ENCODE results near the gene ASB13.

Gene ASB13

DNA sequence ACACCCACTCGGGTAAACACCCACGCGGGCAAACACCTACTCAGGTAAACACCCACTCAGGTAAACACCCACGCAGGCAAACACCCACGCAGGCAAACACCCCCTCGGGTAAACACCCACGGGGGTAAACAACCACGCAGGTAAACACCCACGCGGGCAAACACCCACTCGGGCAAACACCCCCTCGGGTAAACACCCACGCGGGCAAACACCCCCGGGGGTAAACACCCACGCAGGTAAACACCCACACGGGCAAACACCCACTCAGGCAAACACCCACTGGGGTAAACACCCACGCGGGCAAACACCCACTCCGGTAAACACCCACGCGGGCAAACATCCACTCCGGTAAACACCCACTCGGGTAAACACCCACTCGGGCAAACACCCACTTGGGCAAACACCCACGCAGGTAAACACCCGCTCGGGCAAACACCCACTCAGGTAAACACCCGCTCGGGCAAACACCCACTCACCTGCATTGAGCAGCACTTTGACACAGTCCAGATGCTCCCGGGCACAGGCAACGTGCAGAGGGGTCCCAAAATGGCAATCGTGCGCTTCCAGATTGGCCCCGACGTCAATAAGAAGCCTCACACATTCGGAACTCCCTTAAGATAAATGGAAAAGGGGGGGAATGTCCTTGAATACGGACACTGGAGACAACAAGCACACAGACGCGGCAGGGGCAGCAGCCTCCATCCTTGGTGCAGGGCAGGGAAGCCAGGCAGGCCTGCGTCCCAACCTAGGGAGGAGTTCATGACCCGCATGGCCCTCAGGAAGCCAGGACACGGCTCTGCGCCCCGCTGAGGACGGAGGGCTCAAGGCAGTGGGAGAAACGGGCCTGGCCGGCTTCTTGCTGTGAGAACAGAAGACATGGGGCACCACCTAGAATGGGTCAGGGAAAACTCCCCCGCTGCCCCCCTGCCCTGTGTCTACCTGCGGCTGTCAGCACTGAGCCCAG lies 17.6 kb downstream of the ASB13 start:
- no peak for DNase-seq (ENCODE audit: low read depth, low spot score)
- no peak overlapping the region for H3K27ac ChIP-seq

DNA sequence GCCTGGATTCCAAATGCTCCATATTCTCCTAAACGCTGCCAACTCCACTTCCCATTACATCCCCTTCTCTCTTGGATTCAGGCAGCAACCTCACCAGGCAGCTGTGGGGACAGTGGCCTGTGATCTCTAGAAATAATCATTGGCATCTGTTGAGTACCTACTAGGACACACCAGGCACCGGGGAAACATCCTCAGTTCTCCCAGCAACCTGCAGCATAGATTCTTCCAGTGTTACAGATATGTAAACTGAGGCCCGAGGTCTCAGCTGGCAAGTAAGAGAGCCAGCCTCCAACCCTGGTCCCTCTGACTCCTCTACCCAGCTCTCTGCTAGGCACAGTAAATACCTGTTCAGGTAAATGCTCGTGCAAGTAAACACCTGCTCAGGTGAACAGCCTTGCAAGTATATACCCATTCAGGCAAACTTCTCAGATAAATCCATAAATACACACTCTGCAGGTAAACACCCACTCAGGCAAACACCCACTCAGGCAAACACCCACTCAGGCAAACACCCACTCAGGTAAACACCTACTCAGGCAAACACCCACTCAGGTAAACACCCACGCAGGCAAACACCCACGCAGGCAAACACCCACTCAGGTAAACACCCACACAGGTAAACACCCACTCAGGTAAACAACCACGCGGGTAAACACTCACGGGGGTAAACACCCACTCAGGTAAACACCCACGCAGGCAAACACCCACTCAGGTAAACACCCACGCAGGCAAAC lies 18.7 kb downstream of the ASB13 start:
- H3K27ac ChIP-seq: no peak overlapping the region
- no peak for DNase-seq (ENCODE audit: low read depth, low spot score)

DNA sequence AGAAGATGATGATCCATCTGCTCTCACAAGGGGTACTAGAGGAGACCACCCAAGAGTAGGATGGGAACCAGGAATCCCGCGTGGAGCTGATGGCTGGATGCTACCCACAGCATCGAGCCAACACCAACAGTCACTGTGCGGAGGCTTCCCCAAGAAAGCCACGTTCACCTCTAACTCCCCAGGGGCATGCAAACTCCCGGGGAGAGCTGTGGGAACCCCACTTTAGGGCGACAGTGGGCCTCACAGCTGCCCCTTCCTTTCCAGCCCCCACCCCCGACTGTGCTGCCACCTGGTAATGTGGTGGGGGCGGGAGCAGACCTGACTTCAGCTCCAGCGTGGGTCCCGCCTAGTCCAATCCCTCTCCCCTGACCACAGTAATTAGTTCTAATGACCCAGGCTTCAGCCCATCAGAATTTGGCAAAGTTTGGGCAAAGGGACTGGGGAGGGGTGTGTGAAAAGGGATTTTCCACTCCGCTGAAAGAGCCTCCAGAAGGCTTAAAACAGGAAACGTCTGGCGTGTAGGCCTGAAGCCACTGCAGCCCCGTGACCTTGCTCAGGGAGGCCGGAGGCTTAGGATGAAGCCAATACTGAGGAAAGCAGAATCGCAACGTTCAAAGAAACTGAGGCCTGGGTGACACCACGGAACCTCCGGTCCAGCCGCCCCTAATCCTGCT lies 20.3 kb downstream of the ASB13 start:
- DNase-seq (ENCODE audit: low read depth, low spot score): no peak
- no peak overlapping the region for H3K27ac ChIP-seq

DNA sequence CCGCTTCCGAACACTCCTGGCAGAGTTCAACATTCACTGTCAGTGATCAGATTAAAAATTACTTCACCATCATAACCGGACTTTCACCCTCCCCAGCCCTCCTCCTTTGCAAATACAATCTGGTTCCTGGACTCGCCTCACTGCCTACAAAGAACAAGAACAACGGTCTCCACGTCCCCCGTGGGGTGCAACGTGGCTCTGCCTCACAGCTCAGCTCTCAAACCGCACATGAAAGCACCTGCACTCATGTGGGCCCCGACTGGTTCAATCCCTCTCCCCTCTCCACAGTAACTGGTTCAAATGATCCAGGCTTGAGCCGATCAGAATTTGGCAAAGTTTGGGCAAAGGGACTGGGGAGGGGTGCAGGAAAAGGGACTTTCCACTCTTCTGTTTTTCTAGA lies 21.0 kb downstream of the ASB13 start:
- H3K27ac ChIP-seq: no peak overlapping the region
- DNase-seq (ENCODE audit: low read depth, low spot score): no peak

DNA sequence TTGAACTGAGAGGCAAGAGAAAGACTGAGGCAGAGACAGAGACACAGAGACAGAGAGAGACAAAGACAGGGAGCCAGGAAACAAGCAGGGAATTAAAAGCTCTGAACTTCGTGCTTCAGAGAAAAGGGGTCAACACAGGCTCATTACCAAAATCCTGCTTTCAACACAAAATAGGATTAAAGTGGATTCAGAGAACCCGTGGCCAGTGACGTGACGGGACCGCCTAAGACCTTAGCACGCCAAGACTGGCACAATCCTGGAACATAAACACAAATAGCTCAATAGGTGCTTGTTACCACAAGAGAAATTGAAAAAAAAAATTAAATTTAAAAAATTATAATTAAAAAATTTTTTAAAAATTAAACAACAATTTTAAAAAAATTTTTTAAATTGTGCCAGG lies 21.5 kb downstream of the ASB13 start:
- H3K27ac ChIP-seq: no peak overlapping the region
- no peak for DNase-seq (ENCODE audit: low read depth, low spot score)

DNA sequence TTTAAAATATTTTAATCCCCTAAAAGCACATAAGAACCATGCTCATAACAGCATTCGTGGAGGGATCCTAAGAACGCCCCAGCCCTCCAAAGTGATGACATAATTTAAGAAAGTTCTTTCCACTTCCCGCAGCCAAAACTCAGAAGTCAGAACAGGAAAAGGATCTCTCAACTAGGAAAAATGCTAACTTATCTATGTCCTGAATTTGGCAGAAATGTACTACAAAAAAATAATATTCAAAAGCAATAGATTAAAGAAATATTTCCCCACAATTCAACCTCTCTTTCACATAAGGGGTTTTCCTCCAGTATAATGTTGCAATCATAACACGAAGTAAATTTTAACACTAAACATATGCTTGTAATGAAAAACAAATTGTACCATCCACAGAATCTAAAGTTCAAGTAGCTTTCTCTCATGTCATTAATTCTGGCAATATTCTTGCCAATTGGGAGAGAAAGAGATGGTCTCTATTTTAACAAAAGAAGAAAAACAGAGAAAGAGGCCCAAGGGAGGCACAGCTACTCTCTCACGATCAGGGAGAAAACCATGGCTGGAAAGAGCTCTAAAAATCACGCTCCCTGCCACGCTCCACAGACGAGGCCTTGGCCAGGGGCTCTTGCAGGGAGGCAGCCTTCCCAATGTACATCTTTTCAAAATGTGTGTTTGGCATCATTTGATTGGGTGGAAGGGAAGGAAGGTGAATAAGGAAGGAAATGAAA lies 22.9 kb downstream of the ASB13 start:
- no peak overlapping the region for H3K27ac ChIP-seq
- no peak for DNase-seq (ENCODE audit: low read depth, low spot score)

DNA sequence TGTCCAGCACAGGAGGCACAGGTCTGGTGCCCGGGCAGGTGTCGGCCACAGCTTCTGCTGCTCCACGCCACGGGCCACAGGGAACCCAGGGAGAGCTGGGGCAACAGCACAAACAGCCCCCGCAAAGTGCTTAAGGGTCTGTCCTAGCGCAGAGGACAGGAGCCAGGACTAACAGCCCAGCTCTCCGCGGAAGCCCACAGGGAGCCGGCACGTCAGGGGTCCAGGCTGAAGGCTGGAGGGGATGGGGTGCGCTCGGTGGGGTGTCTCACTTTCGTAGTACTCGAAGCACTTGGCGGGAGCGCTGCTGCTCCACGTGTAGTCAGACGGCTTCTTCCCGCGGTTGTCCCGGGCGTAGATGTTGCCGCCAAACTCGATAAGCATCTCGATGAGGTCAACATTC lies 24.9 kb downstream of the ASB13 start:
- H3K27ac ChIP-seq: no peak overlapping the region
- DNase-seq (ENCODE audit: low read depth, low spot score): no peak

DNA sequence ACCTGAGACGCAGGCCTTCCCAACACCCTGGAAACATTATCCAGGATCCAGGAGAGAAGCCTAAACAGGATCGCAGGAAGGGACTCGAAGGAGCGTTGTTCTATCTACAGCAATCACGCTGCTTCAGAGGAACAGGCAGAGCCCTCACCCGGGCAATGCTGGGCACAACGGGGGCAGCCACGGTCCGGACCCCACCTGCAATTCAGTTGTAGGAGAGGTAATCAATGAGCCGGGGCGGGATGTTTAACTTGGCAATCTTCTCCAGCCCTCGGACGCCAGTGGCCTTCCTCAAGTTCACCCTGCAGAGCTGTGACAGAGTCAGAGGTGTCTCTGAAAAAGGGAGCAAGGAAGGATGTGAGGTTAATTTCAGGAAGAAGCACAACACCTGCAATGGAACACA lies 25.9 kb downstream of the ASB13 start:
- DNase-seq (ENCODE audit: low read depth, low spot score): no peak
- no peak overlapping the region for H3K27ac ChIP-seq

DNA sequence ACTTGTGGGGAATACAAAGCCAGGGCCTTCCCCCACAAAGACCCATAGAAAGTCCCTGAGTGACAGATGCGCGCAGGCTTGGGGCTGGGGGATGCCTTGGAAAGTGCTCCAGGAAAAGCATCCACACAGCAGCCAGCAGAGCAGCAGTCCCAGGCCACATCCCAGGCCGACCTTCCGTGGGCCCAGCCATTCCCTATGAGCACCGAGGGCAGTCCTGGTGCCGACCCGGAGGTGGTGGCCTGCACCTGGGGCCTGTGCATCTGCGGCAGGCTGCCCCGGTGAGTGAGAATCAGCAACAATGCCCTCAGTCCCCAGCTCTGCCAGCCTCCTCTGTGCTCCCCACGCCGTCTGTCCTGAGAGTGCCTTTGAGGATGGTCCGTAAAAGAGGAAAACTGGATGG lies 26.4 kb downstream of the ASB13 start:
- no peak overlapping the region for H3K27ac ChIP-seq
- DNase-seq (ENCODE audit: low read depth, low spot score): no peak

DNA sequence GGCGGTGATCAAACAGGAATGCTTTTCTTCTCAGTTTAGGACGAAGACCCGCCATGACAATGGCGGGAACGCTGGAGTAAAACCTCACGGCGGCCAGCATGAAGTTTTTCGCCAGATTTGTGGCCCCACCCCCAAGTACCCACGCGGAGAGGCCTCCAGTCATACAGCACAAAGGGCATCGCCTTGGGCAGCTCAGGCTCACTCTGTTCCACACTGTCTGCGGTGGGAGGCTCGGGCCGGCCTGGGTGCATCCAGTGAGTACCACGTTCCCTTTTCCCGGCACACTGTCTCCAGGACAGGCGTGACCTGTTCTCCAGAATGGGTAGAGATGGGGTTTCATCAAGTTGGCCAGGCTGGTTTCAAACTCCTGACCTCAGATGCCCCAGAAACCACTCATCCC lies 27.3 kb downstream of the ASB13 start:
- no peak for DNase-seq (ENCODE audit: low read depth, low spot score)
- H3K27ac ChIP-seq: no peak overlapping the region

DNA sequence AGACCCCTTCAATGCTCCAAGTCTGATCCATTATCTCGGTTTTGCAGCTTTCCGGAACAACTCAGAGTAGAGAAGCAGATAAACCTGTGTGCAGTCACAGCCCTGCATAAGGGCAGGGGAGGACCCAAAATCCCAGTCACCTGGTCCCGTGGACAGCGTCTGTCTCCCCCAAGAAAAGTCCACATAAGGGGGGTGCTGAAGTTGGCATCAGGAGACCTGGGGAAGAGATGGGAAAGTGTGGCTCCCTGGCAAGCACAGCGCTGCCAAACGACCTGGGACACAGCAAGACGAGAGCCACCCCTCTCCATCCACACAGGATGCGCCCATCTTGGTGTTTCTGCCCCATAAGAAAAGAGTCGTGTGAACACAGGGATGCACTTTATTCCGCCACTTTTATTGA lies 27.9 kb downstream of the ASB13 start:
- no peak overlapping the region for H3K27ac ChIP-seq
- no peak for DNase-seq (ENCODE audit: low read depth, low spot score)

DNA sequence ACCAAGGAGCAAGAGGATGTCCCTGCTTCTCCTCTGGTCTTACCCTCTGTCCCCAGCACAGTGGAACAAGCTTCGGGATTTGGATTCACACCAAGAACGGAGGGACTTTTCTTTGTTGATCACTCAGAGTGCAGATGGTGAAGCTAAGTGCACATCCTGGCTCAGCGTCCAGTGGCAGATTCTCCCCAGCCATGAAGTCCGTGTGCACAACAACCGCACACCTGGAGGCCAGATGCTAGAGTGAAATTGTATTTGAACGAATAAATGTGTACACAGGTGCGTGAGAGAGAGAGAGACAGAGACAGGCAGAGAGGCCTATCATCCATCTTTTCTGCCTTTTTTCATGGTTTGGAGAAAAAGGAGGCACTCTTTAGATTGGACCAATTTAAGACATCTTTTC lies 31.5 kb downstream of the ASB13 start:
- no peak for DNase-seq (ENCODE audit: low read depth, low spot score)
- no peak overlapping the region for H3K27ac ChIP-seq

DNA sequence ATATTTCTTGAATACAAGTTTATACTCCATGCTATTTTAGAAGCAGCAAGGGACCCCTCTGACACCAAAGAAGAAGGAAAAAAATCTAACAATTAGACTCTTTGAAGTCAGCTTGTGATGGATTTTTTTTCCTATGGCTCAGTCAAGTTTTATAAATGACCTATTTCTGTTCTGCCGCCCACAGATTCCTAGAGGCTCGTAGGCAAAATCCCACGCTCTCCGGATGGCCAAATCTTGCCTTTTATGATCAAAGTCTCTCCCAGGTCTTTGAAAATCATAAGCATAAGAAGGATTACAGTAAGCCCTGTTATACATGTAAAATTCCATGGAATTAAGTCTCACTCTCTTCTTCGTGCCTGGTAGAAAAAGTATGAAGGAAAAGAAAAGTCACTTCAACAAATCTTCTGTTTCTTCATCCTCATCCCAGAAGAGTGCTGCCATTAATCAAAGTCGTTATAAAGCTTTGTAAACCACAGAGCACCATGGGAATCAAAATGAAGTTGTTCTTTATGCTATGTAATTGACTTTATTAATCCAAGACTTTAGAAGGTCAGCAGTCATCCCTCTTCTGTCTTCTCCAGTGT lies 33.1 kb downstream of the ASB13 start:
- DNase-seq (ENCODE audit: low read depth, low spot score): no peak
- no peak overlapping the region for H3K27ac ChIP-seq

DNA sequence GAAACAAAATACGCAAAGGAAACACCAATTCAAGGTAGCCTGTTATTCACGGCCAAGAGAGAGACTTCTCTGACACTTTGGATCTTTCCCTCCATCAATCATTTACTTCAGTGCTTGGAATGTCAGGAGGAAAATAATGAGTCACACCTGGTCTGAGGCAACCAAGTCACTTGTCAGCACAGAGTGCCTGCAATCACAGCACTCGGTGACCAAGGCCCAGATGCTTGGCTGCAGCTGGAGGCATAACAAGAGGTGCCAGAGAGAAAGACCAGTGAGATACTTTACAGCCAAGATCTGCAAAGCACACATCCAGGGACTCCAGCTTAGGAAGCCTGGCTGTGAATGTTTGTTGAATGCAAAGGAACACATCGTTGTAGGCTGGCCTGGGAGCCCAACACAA lies 33.9 kb downstream of the ASB13 start:
- DNase-seq (ENCODE audit: low read depth, low spot score): no peak
- H3K27ac ChIP-seq: no peak overlapping the region

DNA sequence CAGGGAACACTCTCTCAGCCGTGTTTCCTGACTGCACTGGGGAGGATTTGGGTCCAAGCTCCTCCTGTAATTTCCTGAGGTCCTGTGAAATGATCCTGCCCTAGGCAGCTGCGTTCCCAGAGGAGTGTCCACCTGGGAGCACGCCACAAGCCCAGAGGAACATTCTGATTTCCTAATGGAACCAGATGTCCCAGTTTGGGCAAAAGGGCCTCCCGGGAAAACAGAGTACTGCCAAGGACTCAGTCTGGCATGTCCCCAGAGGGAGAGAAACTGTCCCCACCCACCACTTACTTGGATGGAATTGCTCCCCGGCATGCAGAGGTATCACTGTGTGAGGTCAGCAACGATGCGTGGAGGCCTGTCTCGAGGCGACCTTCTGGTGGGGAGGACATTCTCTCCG lies 34.5 kb downstream of the ASB13 start:
- no peak overlapping the region for H3K27ac ChIP-seq
- DNase-seq (ENCODE audit: low read depth, low spot score): no peak

DNA sequence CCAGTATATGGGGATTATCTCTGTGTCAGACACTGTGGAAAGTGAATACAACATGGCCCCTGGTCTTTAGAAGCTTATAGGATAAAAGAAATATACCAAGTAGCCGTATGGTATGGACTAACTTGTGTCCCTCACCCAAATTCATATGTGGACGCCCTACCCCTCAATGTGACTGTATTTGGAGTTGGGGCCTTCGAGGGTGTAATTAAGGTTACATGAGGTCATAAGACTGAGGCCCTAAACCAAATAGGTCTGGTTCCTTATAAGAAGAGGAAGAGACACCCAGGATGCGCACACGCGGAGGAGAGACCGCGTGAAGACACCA lies 36.3 kb downstream of the ASB13 start:
- H3K27ac ChIP-seq: no peak overlapping the region
- DNase-seq (ENCODE audit: low read depth, low spot score): no peak

DNA sequence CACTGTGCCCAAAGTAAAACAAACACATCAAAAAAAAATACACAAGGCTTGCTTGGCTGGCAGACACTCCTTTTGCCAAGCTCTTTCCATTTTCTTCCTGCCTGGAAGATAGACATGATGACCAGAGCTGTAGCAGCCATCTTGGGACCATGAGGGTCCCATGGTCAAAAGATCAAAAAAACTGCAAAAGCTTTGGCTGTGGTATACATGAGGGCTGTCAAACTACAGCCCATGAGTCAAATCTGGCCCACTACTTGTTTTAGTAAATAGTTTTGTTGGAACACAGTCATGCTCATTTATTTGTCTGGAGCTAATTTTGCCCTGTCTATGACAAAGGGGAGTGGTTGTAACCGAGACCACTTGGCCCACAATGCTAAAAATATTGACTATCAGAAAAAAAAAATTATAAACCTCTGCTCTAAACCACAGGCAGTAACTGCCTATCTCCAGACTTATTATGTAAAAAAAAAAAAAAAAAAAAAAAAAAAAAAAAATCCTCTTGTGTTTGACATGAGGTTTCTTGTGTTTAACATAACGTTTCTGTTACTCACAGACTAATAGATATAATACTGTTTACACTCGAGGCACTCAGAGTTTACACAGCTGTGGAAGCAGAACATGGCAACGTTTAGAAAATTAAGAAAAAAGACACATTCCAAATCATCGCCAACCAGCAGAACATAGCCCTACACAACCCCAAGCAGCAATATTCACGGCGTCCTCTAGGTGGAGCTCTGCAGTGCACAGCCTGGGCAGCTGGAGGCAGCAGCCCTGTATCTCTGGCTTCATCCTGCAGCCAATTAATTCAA lies 36.9 kb downstream of the ASB13 start:
- no peak overlapping the region for H3K27ac ChIP-seq
- DNase-seq (ENCODE audit: low read depth, low spot score): no peak

DNA sequence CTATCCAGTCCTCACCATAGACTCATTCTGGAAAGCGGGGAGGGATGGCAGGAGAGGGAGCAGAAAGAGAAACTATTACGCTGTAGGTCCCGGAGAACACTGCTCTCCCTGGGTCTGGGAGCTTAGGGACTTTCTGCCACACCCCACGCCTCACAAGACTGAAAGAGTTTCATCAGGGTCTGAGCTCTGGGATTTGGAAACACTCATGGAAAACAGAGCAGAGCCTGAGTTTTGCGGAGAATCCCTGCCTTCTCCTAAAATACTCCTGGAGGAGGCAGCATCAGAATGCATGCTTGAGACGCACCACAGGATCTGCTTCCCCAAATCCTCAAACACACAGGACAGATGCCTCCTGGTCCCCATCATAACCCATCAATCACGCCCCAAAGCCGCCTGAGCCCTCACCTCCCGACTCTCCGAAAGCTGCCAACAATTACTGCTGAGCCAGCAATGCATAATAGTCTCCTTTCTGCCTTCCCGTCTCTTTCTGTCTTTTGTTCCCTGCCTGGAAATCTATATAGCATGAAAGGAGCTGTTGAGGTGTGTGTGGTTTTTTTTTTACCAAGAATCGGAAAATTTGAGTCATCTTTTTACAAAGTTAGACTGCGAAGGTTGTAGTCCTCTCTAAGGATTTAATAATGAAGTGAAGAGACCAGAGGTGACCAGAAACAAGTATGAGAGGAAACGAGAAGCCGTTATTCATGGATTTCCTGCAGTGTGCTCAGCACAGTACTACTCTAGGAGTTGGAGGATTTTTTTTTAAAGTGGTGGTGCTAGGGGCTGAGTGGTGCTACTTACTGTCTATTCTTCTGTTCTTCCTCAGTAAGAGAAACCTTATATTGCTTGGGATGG lies 37.7 kb downstream of the ASB13 start:
- H3K27ac ChIP-seq: no peak overlapping the region
- DNase-seq (ENCODE audit: low read depth, low spot score): no peak

Data from epithelial cell of prostate (primary cell).